ENCODE results near the gene TPM4. TPM values are rescaled to one million over a fixed set of nuclear protein-coding genes. Genes with fewer than 3 reads are reported as not detected.

TPM4 gene
- polyA plus RNA-seq, 3 donors, result 144 to 170 (median 146) TPM

DNA sequence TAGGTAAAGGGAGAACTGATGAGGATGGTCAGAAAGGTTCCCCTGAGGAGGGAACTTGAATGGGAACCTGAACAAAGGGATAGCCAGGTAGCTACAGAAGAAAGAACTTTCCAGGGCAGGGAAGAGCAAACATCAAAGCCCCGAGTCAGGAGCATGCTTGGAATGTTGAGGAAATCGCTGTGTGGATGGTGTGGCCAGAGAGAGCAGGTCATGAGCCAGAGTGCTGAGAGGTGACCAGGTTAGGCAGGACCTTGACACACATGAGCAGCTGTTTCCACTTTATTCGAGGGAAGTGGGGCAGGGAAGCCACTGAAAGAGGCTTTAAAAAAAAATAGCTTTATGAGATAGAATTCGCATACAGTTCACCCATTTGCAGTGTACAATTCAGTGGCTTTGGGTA is 39.8 kb downstream of the TPM4 start:
- TF ChIP-seq, protein P1, sequence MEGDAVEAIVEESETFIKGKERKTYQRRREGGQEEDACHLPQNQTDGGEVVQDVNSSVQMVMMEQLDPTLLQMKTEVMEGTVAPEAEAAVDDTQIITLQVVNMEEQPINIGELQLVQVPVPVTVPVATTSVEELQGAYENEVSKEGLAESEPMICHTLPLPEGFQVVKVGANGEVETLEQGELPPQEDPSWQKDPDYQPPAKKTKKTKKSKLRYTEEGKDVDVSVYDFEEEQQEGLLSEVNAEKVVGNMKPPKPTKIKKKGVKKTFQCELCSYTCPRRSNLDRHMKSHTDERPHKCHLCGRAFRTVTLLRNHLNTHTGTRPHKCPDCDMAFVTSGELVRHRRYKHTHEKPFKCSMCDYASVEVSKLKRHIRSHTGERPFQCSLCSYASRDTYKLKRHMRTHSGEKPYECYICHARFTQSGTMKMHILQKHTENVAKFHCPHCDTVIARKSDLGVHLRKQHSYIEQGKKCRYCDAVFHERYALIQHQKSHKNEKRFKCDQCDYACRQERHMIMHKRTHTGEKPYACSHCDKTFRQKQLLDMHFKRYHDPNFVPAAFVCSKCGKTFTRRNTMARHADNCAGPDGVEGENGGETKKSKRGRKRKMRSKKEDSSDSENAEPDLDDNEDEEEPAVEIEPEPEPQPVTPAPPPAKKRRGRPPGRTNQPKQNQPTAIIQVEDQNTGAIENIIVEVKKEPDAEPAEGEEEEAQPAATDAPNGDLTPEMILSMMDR (IDR thresholded peaks at IDR 0.05), result no peak
- Histone ChIP-seq H3K27ac (ENCODE audit: low read depth in 1 of 2, low read length in 2 of 2) (peak overlapping the region; percentile 67 to 96), H3K79me2 (ENCODE audit: insufficient read depth, low read length) (peaks cover 76% of the 10 kb centered on the region), H3K9me3 (replicated peaks in 1 of 2; ENCODE audit: control insufficient read depth in 1 of 2, insufficient read depth in 1 of 2, low read length in 2 of 2) (no peaks in the 10 kb centered on the region), H3K4me3 (replicated peaks in 1 of 3; ENCODE audit: low read depth in 2 of 3, low read length in 3 of 3) (no peak overlapping the region), H3K9ac (ENCODE audit: insufficient read depth, low read length, poor library complexity, severe bottlenecking) (no peak overlapping the region), H3K36me3 (replicated peaks in 1 of 2; ENCODE audit: control insufficient read depth in 1 of 2, insufficient read depth in 2 of 2, low read length in 2 of 2) (peaks cover 17 to 23% of the 10 kb centered on the region in 2 donors), H3K4me2 (replicated peaks; ENCODE audit: extremely low read depth, low read length, poor library complexity, severe bottlenecking) (no peak overlapping the region), H3K4me1 (ENCODE audit: control insufficient read depth in 1 of 2, insufficient read depth in 2 of 2, low read length in 2 of 2) (peaks cover 85 to 87% of the 10 kb centered on the region in 2 donors), H2AFZ (ENCODE audit: insufficient read depth, low read depth, low read length, poor library complexity, severe bottlenecking) (no peak overlapping the region), H3K27me3 (ENCODE audit: control insufficient read depth in 2 of 2, insufficient read depth in 2 of 2, low read length in 2 of 2) (no peaks in the 10 kb centered on the region), H4K20me1 (ENCODE audit: insufficient read depth, low read length) (peaks cover 4% of the 10 kb centered on the region)
- peaks cover 0 to 5% (median 2%) of the 10 kb centered on the region in 3 donors for H3K27me3 Mint-ChIP-seq (ENCODE audit: low read depth in 3 of 3)
- H3K4me1 Mint-ChIP-seq, result peaks cover 74% of the 10 kb centered on the region
- no peak overlapping the region for H3K4me3 Mint-ChIP-seq
- intact Hi-C loops (cut with micrococcal nuclease), result loop anchor here in 1 of 2 donors (5.0 kb wide), 1 partner anchor 54 kb away; no protein-coding TSS in a partner anchor
- H3K36me3 Mint-ChIP-seq, result peaks cover 17 to 54% of the 10 kb centered on the region in 2 donors
- peak overlapping the region; percentile 72 to 98 (median 85) for H3K27ac Mint-ChIP-seq
- WGBS (ENCODE audit: insufficient coverage), result 83% methylated on average over 3 of the region's 4 CpGs
- H3K9me3 Mint-ChIP-seq, result peaks cover 0 to 3% (median 0%) of the 10 kb centered on the region in 7 donors
- no peak for DNase-seq

DNA sequence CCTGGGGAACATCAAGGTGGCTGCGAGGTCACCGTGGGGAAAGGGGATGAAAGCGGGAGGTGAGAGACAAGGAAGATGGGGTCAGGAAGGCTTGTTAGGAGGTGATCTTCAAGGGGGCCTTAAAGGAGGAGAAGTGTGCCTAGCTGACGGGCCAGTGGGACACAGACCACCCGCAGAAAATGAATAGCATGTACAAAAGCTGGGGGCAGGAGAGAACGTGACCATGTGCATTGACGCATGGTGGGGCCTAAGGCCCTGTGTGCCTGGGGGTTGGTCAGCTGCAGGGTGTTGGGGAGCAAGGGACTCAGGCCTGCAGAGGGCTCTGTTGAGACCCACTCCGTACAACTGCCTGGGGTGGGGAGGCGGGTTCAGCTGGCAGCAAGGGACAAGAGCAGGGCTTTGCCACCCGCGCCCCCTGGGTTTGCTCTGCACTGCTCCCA is 41.3 kb downstream of the TPM4 start:
- H3K4me1 ChIP-seq (ENCODE audit: control insufficient read depth in 1 of 2, insufficient read depth in 2 of 2, low read length in 2 of 2), result peaks cover 77 to 78% of the 10 kb centered on the region in 2 donors
- TF ChIP-seq, protein P1 (IDR thresholded peaks at IDR 0.05), result no peak
- WGBS (ENCODE audit: insufficient coverage), result 48% methylated on average over 11 of the region's 11 CpGs
- peak overlapping the region in 1 of 3 experiments; percentile 65 for H3K4me3 ChIP-seq (replicated peaks in 1 of 3; ENCODE audit: low read depth in 2 of 3, low read length in 3 of 3)
- H4K20me1 ChIP-seq (ENCODE audit: insufficient read depth, low read length), result peaks cover 7% of the 10 kb centered on the region
- H3K9ac ChIP-seq (ENCODE audit: insufficient read depth, low read length, poor library complexity, severe bottlenecking), result peak overlapping the region; percentile 39
- no peak overlapping the region for H2AFZ ChIP-seq (ENCODE audit: insufficient read depth, low read depth, low read length, poor library complexity, severe bottlenecking)
- peaks cover 82% of the 10 kb centered on the region for H3K79me2 ChIP-seq (ENCODE audit: insufficient read depth, low read length)
- no peaks in the 10 kb centered on the region for H3K27me3 ChIP-seq (ENCODE audit: control insufficient read depth in 2 of 2, insufficient read depth in 2 of 2, low read length in 2 of 2)
- H3K27ac ChIP-seq (ENCODE audit: low read depth in 1 of 2, low read length in 2 of 2), result peak overlapping the region; percentile 89 to 96
- peaks cover 0 to 5% (median 2%) of the 10 kb centered on the region in 3 donors for H3K27me3 Mint-ChIP-seq (ENCODE audit: low read depth in 3 of 3)
- H3K4me2 ChIP-seq (replicated peaks; ENCODE audit: extremely low read depth, low read length, poor library complexity, severe bottlenecking), result peak overlapping the region; percentile 69
- H3K4me1 Mint-ChIP-seq, result peaks cover 68% of the 10 kb centered on the region
- peak overlapping the region; percentile 92 to 98 (median 96) for H3K27ac Mint-ChIP-seq
- H3K36me3 ChIP-seq (replicated peaks in 1 of 2; ENCODE audit: control insufficient read depth in 1 of 2, insufficient read depth in 2 of 2, low read length in 2 of 2), result peaks cover 33 to 38% of the 10 kb centered on the region in 2 donors
- DNase-seq, result peak in 1 of 3 donors; percentile 26
- H3K36me3 Mint-ChIP-seq, result peaks cover 30 to 69% of the 10 kb centered on the region in 2 donors
- intact Hi-C loops (cut with micrococcal nuclease), result loop anchor here in 1 of 2 donors (5.0 kb wide), 1 partner anchor 55 kb away; no protein-coding TSS in a partner anchor
- peaks cover 0 to 2% (median 0%) of the 10 kb centered on the region in 7 donors for H3K9me3 Mint-ChIP-seq
- peak overlapping the region; percentile 48 to 57 for H3K4me3 Mint-ChIP-seq
- H3K9me3 ChIP-seq (replicated peaks in 1 of 2; ENCODE audit: control insufficient read depth in 1 of 2, insufficient read depth in 1 of 2, low read length in 2 of 2), result no peaks in the 10 kb centered on the region

All from CD14-positive monocyte (primary cell).